HUES6 (cell line): ENCODE measurements around the gene TRIM50.
A peak's percentile ranks its signal among the peaks of the same experiment; 100 is the strongest.
"Not testable (repeated sequence)": the region's sequence is repeated elsewhere in the genome, so short reads cannot be mapped to it uniquely, and the experiment has no call there.

Source experiments
- H3K27ac ChIP-seq: 2 replicates; pipeline ENCODE4 v1.7.0; 2013; ENCODE audit warnings: low read depth, mild to moderate bottlenecking, low read length, inconsistent platforms
- H3K27me3 ChIP-seq: 2 replicates; pipeline ENCODE4 v1.6.1; 2013; ENCODE audit warnings: low read length; ENCODE audit not compliant: control insufficient read depth, insufficient read depth
- H3K36me3 ChIP-seq: 2 replicates; pipeline ENCODE4 v1.6.1; 2013; ENCODE audit warnings: low read length; ENCODE audit not compliant: control insufficient read depth, insufficient read depth
- H3K4me1 ChIP-seq: 2 replicates; pipeline ENCODE4 v1.6.1; 2013; ENCODE audit warnings: low read length; ENCODE audit not compliant: control insufficient read depth, insufficient read depth
- H3K4me3 ChIP-seq: 2 replicates; pipeline ENCODE4 v1.5.1; 2013; ENCODE audit warnings: low read depth, low read length
- H3K9ac ChIP-seq: one replicate; pipeline ENCODE4 v1.6.1; 2013; ENCODE audit warnings: mild to moderate bottlenecking, low read length
- H3K9me3 ChIP-seq: 2 replicates; pipeline ENCODE4 v1.6.1; 2013; ENCODE audit warnings: low read depth, low read length; ENCODE audit not compliant: control insufficient read depth, insufficient read depth

The TRIM50 gene

GRCh38 chr7:73328696-73329095 is 814 bp upstream of the TRIM50 start:
- Histone ChIP-seq H3K27ac (no peak overlapping the region), H3K27me3 (no peaks in the 10 kb centered on the region), H3K4me1 (peaks cover 13% of the 10 kb centered on the region; the same call in 1 of the 2 replicates), H3K9ac (no peak overlapping the region), H3K4me3 (no peak overlapping the region), H3K9me3 (no peaks in the 10 kb centered on the region), H3K36me3 (no peaks in the 10 kb centered on the region)

GRCh38 chr7:73327449-73327848 is 433 bp downstream of the TRIM50 start:
- not testable (repeated sequence) for H3K27ac ChIP-seq, H3K9me3 ChIP-seq, H3K4me3 ChIP-seq, H3K36me3 ChIP-seq, H3K27me3 ChIP-seq, H3K9ac ChIP-seq
- peaks cover 13% of the 10 kb centered on the region; the same call in 1 of the 2 replicates for H3K4me1 ChIP-seq

DNA sequence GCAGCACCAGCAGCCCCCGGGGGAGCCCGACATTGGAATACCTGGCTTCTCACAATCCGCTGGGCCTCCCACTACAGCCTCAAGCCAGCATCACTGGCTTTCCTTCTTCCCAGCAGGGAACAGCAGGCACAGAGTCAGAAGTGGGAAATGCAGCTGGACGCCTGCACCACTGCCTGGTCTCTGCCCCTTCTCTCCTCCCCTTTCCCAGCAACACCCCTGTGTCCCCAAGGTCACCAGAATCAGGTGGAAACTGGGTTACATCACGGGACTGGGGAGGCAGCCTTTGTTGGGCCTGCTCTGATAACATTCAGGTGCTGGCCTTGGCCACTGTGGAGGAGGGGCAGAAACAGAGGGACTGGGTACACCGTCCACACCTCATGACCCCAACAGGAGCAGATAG is 2.5 kb downstream of the TRIM50 start:
- not testable (repeated sequence) for H3K27ac ChIP-seq, H3K9me3 ChIP-seq, H3K36me3 ChIP-seq, H3K9ac ChIP-seq, H3K4me3 ChIP-seq, H3K4me1 ChIP-seq, H3K27me3 ChIP-seq

GRCh38 chr7:73324081-73324845 is 3.6 kb downstream of the TRIM50 start:
- not testable (repeated sequence) for H3K9ac ChIP-seq, H3K36me3 ChIP-seq, H3K9me3 ChIP-seq, H3K27ac ChIP-seq, H3K4me1 ChIP-seq, H3K27me3 ChIP-seq
- H3K4me3 ChIP-seq, result peak overlapping the region; percentile 8; the same call in 1 of the 2 replicates

GRCh38 chr7:73323434-73324080 is 4.3 kb downstream of the TRIM50 start:
- not testable (repeated sequence) for H3K27me3 ChIP-seq, H3K4me3 ChIP-seq, H3K36me3 ChIP-seq, H3K27ac ChIP-seq, H3K4me1 ChIP-seq, H3K9ac ChIP-seq, H3K9me3 ChIP-seq

DNA sequence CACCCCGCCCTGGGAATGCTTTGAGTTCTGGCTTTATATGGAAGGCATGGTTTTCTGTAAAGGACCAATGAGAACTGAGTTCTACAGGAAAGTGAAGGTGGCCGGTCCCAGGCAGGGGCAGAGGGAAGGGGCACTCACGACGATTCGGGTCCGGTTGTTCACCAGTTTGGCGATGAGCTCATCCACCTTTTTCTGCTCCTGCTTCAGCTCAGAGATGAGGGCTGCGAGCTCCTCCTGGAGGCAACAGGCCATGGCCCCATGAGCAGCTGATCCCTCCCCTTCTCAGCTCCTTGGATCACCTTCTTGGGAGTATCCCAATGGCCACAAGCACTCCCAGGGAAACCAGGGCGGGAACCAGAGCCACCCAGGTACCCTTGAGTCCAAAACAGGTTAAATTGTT is 7.9 kb downstream of the TRIM50 start:
- H3K36me3 ChIP-seq, H3K9ac ChIP-seq, H3K4me3 ChIP-seq, H3K4me1 ChIP-seq, H3K27ac ChIP-seq, H3K27me3 ChIP-seq, H3K9me3 ChIP-seq: not testable (repeated sequence)

- not testable (repeated sequence) for H3K27ac ChIP-seq, H3K36me3 ChIP-seq, H3K27me3 ChIP-seq, H3K4me1 ChIP-seq, H3K9me3 ChIP-seq, H3K4me3 ChIP-seq, H3K9ac ChIP-seq
These were observed 8.3 kb downstream of the TRIM50 start for GRCh38 chr7:73319541-73319940.

DNA sequence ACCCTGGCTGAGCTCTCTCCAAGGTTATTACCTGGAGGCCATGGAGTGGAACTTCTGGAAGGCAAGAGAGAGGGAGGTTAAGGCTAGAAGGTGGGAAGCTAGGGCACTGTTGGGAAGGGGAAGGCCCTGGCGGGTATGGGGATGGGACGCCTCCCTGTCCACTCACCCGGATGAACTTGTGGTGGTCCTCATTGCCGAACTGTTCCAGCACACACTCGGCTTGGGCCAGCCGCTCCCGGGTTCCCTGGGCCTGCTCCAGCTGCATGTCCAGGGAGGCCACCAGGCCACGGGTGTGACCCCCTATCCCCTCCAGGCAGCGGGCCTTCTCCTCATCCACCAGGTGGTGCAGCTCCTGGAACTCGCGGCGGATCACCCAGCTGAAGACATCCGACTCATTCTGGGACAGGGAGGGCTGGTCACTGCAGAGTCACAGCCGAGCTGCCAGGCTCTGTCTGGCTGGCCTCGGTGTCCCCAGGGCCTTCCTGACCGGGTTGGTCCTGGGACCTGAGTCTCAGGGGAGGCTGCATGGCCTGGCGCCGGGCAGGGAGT is 9.2 kb downstream of the TRIM50 start:
- not testable (repeated sequence) for H3K9me3 ChIP-seq, H3K4me1 ChIP-seq, H3K27me3 ChIP-seq, H3K36me3 ChIP-seq, H3K9ac ChIP-seq, H3K4me3 ChIP-seq, H3K27ac ChIP-seq

- no peaks in the 10 kb centered on the region for H3K27me3 ChIP-seq
- H3K4me1 ChIP-seq, result no peaks in the 10 kb centered on the region
- H3K9me3 ChIP-seq, result no peaks in the 10 kb centered on the region
- H3K27ac ChIP-seq, result no peak overlapping the region
- no peak overlapping the region for H3K9ac ChIP-seq
- H3K36me3 ChIP-seq, result no peaks in the 10 kb centered on the region
- H3K4me3 ChIP-seq, result no peak overlapping the region
These were observed 11.4 kb downstream of the TRIM50 start for GRCh38 chr7:73316521-73316920.

GRCh38 chr7:73314271-73314670 is 13.6 kb downstream of the TRIM50 start:
- no peak overlapping the region for H3K4me3 ChIP-seq
- H3K27ac ChIP-seq, result no peak overlapping the region
- H3K4me1 ChIP-seq, result no peaks in the 10 kb centered on the region
- no peaks in the 10 kb centered on the region for H3K27me3 ChIP-seq
- H3K9me3 ChIP-seq, result no peaks in the 10 kb centered on the region
- H3K36me3 ChIP-seq, result no peaks in the 10 kb centered on the region
- no peak overlapping the region for H3K9ac ChIP-seq

- Histone ChIP-seq H3K9ac (no peak overlapping the region), H3K27ac (no peak overlapping the region), H3K36me3 (no peaks in the 10 kb centered on the region), H3K27me3 (no peaks in the 10 kb centered on the region), H3K4me3 (no peak overlapping the region), H3K4me1 (no peaks in the 10 kb centered on the region), H3K9me3 (no peaks in the 10 kb centered on the region)
These were observed 14.4 kb downstream of the TRIM50 start for GRCh38 chr7:73313521-73313906.
